AG04449 (cell line): Measurements from ENCODE around the gene GRSF1.

ENCODE experiments used
- CTCF ChIA-PET: fragments of 350-600 bp; formaldehyde crosslinking; extraction: SDS; loops from one replicate; lab custom pipeline; 2021; ENCODE audit warnings: antibody characterized with exemption; lab: Yijun Ruan, JAX
- POLR2A ChIA-PET: fragments of 400-600, 350-600 bp; formaldehyde crosslinking; extraction: SDS; loops from one replicate; lab custom pipeline; 2020; ENCODE audit warnings: antibody characterized with exemption, inconsistent platforms; lab: Yijun Ruan, JAX
- DNase-seq: peaks from one replicate; pipeline ENCODE4 v3.0.0-alpha.2; 2010; ENCODE audit warnings: low read depth, low spot score
- H3K4me3 ChIP-seq: 2 replicates; pipeline ENCODE4 v1.5.1; 2011; ENCODE audit warnings: low read depth, mild to moderate bottlenecking, control low read depth, low read length
- TF ChIP-seq, protein P1 (sequence below): IDR thresholded peaks from one replicate; pipeline ENCODE4 v1.5.1; 2011; ENCODE audit warnings: mild to moderate bottlenecking, moderate library complexity, low read length, control low read depth, inconsistent platforms; ENCODE audit not compliant: insufficient read depth; ENCODE audit errors: missing control alignments

Gene GRSF1

DNA sequence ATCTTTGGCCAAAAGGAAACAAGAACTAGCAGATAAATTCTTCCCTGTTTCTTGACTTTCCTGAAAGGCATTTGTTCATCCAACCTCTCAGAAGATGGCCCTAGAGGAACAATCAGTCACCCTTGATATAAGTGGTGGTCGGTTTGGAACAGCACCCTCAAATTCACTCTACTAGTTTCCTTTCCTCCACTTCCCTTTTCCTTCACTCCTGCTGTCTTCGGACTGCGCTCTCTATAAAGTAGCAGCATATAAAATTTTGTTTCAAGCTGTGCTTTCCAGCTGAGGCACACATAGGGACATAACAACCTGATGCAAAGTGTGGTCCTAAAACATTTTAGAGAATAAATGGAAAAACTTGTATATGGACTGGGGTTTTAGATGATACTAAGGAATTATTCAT lies 33.5 kb upstream of the GRSF1 start:
- H3K4me3 ChIP-seq: no peak overlapping the region
- ChIA-PET CTCF (no interaction called here), POLR2A (no interaction called here)
- no peak for DNase-seq
- TF ChIP-seq, protein P1, sequence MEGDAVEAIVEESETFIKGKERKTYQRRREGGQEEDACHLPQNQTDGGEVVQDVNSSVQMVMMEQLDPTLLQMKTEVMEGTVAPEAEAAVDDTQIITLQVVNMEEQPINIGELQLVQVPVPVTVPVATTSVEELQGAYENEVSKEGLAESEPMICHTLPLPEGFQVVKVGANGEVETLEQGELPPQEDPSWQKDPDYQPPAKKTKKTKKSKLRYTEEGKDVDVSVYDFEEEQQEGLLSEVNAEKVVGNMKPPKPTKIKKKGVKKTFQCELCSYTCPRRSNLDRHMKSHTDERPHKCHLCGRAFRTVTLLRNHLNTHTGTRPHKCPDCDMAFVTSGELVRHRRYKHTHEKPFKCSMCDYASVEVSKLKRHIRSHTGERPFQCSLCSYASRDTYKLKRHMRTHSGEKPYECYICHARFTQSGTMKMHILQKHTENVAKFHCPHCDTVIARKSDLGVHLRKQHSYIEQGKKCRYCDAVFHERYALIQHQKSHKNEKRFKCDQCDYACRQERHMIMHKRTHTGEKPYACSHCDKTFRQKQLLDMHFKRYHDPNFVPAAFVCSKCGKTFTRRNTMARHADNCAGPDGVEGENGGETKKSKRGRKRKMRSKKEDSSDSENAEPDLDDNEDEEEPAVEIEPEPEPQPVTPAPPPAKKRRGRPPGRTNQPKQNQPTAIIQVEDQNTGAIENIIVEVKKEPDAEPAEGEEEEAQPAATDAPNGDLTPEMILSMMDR: no peak

DNA sequence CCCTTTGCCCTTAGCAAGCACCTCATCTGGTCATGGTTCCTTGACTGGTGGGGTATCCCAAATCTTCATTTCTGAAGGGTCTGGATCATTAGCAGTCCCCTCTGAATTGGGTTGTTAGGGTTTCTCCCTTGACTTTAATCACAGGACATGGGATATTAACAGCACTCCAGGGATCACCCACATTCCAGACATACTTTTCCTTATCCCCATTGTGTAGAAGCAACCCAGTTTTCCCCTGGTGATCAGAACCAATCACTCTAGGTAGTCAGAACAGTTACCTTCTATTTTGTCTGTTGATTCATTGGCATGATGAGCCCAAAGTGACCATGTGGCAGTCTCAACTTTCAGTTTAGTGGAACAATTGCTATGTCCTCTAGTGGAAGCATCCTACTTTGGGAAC lies 29.1 kb upstream of the GRSF1 start:
- DNase-seq: no peak
- TF ChIP-seq, protein P1: no peak
- CTCF ChIA-PET: no interaction called here
- POLR2A ChIA-PET: no interaction called here
- H3K4me3 ChIP-seq: no peak overlapping the region

DNA sequence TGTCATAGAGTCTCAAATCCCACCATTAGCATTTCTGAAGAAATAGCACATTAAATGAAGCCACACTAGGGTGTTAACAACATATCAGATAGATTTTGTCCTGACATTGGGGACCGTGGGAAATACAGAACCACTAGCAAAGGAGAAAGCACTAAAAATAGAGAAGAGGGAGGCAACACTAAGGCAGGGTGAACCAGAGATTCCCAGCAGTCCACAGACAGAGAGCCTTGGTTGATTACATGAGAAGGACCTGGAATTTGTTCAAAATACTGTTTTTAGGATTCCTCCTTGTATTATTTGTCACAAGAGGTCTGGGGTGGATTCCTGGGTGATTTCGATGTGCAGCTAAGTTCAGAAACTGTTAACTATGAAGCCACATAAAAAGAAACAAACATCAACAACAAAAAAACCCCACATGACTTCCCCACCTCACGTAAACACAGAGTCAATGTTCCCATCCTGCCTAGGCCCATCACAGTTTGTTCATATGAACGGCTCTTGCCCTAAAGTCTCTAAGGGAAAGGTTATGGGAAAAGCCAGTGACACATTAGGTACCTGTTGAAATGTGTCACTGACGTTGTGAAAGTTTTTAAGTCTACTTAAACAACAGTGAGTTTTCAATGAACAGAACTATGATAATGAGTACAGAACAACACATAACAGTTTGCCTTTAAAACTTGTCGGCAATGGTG lies 23.6 kb upstream of the GRSF1 start:
- ChIA-PET CTCF (no interaction called here), POLR2A (no interaction called here)
- H3K4me3 ChIP-seq: no peak overlapping the region
- TF ChIP-seq, protein P1: no peak
- DNase-seq: no peak

DNA sequence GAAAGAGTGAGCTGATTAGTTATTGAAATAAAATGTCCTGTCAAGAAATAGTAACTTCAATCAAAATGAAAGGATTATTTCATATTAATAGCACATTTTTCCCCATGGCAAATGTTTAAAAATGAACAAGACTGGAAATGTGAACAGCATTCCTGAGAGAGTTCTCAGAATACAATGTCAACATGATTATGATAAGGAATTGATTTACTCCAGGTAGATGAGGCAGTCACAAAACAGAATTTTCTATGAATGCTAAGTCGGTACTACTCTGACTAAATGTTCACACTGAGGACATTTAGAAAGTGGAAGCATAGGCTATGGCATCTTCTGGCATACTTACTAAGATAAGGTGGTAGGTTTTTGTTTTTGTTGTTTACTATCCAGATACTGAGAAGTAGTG lies 19.4 kb upstream of the GRSF1 start:
- ChIA-PET POLR2A (no interaction called here), CTCF (no interaction called here)
- no peak for DNase-seq
- no peak overlapping the region for H3K4me3 ChIP-seq
- TF ChIP-seq, protein P1: no peak

DNA sequence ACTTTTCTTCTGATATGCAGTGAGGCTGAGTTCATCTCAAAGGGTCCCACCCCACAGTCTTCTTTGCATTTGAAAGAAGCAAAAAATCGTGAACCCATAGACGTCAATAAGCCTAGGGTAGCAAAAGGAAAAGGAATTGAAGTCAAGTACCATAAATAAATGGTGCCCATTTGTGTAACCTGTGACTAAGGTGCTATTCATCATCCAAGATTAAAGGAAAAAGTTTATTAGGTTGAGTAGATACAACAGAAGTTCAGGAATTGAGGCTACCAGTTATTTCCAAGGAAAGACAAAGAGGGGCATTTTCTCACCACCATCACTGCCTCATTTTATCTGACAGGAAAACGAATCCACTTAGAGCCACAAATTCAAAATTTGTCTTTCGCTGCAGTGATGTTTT lies 18.8 kb upstream of the GRSF1 start:
- no peak for DNase-seq
- ChIA-PET POLR2A (no interaction called here), CTCF (no interaction called here)
- TF ChIP-seq, protein P1: no peak
- no peak overlapping the region for H3K4me3 ChIP-seq

DNA sequence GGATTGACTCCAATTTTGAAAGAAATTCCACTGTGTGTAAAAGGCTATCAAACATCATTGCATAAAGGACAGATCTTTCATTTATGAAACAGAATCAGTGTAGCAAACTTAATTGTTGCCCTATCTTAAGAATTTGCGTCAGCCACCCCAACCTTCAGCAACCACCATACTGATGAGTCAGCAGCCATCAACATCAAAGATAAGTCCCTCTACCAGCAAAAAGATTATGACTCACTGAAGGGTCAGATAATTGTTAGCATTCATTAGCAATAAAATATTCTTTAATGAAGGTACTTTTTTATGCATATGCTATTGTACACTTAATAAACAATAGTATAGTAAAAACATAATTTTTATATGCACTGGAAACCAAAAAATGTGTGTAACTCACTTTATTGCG lies 15.8 kb upstream of the GRSF1 start:
- TF ChIP-seq, protein P1: no peak
- ChIA-PET CTCF (no interaction called here), POLR2A (no interaction called here)
- H3K4me3 ChIP-seq: no peak overlapping the region
- no peak for DNase-seq
